WERI-Rb-1 (cell line): ENCODE data around the gene LPCAT1.

Experiments
- DNase-seq: peaks from one replicate; pipeline ENCODE4 v3.0.0-alpha.2; 2020
- H3K27ac ChIP-seq: fragments of 250-450 bp; sonication (Bioruptor Pico); 2 replicates; pipeline ENCODE4 v1.5.1; 2020; ENCODE audit warnings: mild to moderate bottlenecking, moderate library complexity
- H3K27me3 ChIP-seq: fragments of 250-450 bp; sonication (Bioruptor Pico); 2 replicates; pipeline ENCODE4 v1.5.1; 2021; ENCODE audit warnings: mild to moderate bottlenecking, low read depth, moderate library complexity; ENCODE audit not compliant: insufficient read depth, severe bottlenecking
- H3K36me3 ChIP-seq: fragments of 250-450 bp; sonication (Bioruptor Pico); 2 replicates; pipeline ENCODE4 v1.5.1; 2020; ENCODE audit warnings: mild to moderate bottlenecking, moderate library complexity
- H3K4me3 ChIP-seq: 2 replicates; pipeline ENCODE4 v1.5.1; 2011; ENCODE audit warnings: low read depth, mild to moderate bottlenecking, control low read depth, low read length
- H3K9me3 ChIP-seq: fragments of 250-450 bp; sonication (Bioruptor Pico); 2 replicates; pipeline ENCODE4 v1.5.1; 2021; ENCODE audit warnings: mild to moderate bottlenecking, moderate library complexity; ENCODE audit not compliant: severe bottlenecking
- TF ChIP-seq, protein P1 (sequence below): IDR thresholded peaks from 2 replicates; pipeline ENCODE4 v1.5.1; 2011; ENCODE audit warnings: low read depth, mild to moderate bottlenecking, control low read depth, inconsistent platforms, low read length

The LPCAT1 gene

DNA sequence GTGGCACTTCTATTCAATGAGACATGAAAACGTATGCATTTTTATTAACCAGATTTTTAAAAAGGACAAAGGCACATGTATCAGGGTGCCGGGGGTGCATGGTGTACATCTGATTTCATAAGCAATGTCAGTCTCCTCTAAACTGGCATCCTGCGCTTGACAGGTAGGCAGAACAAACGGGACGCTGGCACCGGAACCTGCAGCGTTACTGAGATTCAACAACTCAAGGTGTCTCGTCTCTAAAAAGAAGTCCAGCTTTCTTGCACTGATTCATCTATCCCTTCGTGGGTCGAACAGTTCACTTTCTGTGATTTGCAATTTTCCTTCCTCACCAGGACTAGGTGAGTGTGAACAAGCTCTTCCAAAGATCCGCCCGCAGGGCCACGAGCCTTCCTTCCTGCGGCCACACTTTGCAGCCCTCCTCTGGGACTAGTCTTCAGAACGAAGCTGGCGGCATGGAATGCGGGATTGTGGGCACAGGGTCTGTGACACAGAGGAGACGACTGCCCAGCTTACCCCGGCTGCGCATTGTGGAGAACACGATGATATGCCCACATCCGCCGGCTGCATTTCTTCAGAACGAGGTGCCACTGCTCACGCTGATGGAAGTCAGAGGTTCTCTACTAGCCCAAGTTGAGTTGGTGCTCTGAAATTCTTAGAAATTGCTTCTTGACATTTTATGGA, 85.7 kb downstream of the LPCAT1 start:
- no peak for DNase-seq
- Histone ChIP-seq H3K36me3 (no peaks in the 10 kb centered on the region), H3K4me3 (no peak overlapping the region), H3K27ac (no peak overlapping the region), H3K9me3 (peaks cover 24% of the 10 kb centered on the region), H3K27me3 (no peaks in the 10 kb centered on the region)
- TF ChIP-seq, protein P1, sequence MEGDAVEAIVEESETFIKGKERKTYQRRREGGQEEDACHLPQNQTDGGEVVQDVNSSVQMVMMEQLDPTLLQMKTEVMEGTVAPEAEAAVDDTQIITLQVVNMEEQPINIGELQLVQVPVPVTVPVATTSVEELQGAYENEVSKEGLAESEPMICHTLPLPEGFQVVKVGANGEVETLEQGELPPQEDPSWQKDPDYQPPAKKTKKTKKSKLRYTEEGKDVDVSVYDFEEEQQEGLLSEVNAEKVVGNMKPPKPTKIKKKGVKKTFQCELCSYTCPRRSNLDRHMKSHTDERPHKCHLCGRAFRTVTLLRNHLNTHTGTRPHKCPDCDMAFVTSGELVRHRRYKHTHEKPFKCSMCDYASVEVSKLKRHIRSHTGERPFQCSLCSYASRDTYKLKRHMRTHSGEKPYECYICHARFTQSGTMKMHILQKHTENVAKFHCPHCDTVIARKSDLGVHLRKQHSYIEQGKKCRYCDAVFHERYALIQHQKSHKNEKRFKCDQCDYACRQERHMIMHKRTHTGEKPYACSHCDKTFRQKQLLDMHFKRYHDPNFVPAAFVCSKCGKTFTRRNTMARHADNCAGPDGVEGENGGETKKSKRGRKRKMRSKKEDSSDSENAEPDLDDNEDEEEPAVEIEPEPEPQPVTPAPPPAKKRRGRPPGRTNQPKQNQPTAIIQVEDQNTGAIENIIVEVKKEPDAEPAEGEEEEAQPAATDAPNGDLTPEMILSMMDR = no peak

DNA sequence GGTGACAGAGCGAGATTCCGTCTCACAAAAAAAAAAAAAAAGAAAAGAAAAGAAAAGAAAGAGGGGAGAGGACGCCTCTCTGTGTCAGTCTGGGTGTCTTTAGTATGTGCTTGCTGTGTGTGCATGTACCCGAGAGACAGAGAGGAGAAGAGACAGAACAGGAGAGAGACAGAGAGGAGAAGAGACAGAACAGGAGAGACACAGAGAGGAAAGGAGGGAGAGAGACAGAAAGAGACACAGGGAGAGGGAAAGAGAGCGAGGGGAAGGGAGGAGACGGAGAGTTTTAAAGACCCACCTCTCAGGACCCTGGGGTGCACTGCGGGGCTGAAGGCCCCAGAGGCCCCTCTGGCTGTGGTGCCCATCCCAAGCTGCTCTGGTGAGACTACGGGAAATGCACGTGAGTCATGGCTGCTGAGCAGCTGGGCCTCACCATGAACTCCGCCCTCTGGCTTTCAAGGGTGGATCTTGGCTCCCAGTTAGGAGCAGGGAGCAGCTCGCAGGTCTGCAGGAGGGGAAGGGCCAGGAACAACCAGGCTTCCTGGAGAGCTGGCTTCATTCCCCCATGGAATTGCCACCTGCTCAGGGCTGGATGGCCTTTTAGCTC, 86.4 kb downstream of the LPCAT1 start:
- Histone ChIP-seq H3K27me3 (no peaks in the 10 kb centered on the region), H3K27ac (no peak overlapping the region), H3K9me3 (peaks cover 25% of the 10 kb centered on the region), H3K36me3 (no peaks in the 10 kb centered on the region), H3K4me3 (no peak overlapping the region)
- TF ChIP-seq, protein P1 = 0 out of 2 replicates have a peak, but pooled peaks have one; percentile 11
- DNase-seq = peak; percentile 54

DNA sequence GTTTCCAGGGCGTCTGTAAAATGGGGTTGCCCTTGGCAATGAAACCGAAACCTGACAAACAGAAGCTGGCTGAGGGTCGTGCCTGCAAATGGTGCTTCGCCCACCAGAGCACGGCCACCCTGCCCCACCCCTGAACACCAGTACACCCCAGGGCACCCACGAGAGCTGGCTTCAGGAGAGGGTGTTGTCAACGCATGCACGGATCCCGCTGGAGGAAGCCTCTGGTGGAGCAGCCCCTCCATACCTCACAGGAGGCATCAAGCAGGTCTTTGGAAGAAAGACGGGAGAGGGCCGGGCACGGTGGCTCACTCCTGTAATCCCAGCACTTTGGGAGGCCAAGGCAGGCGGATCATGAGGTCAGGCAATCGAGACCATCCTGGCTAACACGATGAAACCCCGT, 87.1 kb downstream of the LPCAT1 start:
- no peak for DNase-seq
- peaks cover 25% of the 10 kb centered on the region for H3K9me3 ChIP-seq
- no peaks in the 10 kb centered on the region for H3K27me3 ChIP-seq
- H3K36me3 ChIP-seq = no peaks in the 10 kb centered on the region
- H3K27ac ChIP-seq = no peak overlapping the region
- TF ChIP-seq, protein P1 = no peak
- H3K4me3 ChIP-seq = no peak overlapping the region

DNA sequence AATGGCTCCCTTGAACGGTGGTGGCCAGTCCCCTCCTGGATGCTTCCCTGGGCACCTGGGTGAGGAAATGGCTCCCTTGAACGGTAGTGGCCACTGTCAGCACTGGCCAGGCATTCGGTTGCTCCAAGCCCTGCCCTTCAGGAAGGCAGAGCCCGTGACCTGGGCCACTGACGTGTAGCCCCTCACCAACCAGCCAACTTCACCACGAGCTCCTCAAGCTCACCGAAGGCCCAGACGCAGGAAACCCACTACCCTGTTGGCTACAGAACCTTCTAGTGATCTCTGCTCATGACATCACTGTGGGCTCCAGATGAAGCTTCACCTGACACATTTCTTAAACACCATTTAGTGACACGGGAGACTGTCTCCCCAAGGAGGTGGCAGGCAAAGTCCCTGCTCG, 87.7 kb downstream of the LPCAT1 start:
- TF ChIP-seq, protein P1 = no peak
- no peak overlapping the region for H3K27ac ChIP-seq
- DNase-seq = no peak
- H3K4me3 ChIP-seq = no peak overlapping the region
- no peaks in the 10 kb centered on the region for H3K27me3 ChIP-seq
- H3K9me3 ChIP-seq = peaks cover 20% of the 10 kb centered on the region
- no peaks in the 10 kb centered on the region for H3K36me3 ChIP-seq

DNA sequence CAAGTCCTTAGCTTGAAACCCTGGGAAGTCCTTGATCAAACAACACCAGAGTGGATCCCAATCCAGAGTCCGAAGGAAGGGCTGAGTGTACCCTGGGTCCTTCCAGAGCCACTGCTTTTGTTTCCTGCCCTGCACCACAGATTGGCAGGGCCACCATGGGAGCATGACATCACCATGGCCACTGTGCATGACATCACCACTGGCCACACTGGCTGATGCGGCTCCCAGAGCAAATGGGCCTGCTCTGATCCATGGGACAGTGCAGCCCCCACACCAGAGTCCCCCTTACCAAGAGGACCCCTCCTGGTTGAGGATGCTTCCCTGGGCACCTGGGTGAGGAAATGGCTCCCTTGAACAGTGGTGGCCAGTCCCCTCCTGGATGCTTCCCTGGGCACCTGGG, 88.4 kb downstream of the LPCAT1 start:
- DNase-seq = peak; percentile 4
- Histone ChIP-seq H3K4me3 (no peak overlapping the region), H3K27me3 (no peaks in the 10 kb centered on the region), H3K36me3 (no peaks in the 10 kb centered on the region), H3K9me3 (peaks cover 14% of the 10 kb centered on the region), H3K27ac (no peak overlapping the region)
- TF ChIP-seq, protein P1 = no peak
